NCI-H1092 treated with DMSO at 0.1 percent for 48 hours (cell line): Measurements from ENCODE around the gene LYRM9.
"Not testable (repeated sequence)": the region's sequence is repeated elsewhere in the genome, so short reads cannot be mapped to it uniquely, and the experiment has no call there.

Experiments used
- DNase-seq: peaks from one replicate; lab custom pipeline; 2025; lab: John Stamatoyannopoulos, UW

LYRM9 gene

DNA sequence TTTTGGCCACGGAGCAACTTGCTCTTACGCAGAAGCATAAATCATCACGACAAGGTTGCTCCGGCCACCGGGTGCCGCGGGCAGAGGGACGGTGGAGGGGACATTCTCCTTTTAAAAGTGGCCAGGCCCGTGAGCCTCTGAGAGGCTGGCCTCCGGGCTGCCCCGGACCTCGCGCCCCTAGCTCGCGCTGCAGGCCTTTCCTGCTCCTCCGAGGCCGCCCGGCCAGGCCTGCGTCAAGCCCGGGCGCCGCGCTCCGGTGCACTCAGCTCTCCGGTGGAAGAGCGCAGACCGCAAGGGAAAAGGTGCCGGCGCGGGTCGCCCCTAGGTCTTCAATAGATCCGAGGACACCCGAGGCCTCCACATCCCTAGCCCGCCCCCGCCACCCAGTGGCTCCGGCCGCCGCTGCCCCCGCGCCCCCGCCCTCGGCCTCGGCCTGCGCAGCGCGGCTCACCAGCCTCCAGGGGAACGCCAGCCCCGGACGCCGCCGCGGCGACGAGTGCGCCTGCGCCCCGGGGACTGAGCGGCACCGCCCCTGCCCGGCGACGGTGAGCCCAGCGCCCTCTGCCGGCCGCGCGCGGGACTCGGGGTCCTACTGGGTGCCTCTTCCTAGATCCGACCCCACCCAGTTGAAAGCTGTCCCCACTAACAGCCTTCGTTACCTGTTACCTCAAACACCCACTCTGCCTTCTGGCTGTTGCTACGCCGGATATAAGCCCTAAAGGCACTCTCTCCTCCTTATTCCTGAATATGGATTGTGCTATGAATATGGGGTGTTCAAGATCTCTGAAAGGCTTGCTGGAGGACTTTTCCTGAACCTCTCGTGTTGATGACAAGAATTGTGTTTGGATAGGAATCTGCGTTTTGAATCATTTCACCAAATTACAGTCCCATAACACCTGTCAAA lies at the start of gene LYRM9:
Gene LYRM9 (minus strand): TSS at position 500 of the 904 bp plus-strand sequence. CDS start 10,671 bp downstream, outside the sequence.
- DNase-seq, result peak; percentile 90

DNA sequence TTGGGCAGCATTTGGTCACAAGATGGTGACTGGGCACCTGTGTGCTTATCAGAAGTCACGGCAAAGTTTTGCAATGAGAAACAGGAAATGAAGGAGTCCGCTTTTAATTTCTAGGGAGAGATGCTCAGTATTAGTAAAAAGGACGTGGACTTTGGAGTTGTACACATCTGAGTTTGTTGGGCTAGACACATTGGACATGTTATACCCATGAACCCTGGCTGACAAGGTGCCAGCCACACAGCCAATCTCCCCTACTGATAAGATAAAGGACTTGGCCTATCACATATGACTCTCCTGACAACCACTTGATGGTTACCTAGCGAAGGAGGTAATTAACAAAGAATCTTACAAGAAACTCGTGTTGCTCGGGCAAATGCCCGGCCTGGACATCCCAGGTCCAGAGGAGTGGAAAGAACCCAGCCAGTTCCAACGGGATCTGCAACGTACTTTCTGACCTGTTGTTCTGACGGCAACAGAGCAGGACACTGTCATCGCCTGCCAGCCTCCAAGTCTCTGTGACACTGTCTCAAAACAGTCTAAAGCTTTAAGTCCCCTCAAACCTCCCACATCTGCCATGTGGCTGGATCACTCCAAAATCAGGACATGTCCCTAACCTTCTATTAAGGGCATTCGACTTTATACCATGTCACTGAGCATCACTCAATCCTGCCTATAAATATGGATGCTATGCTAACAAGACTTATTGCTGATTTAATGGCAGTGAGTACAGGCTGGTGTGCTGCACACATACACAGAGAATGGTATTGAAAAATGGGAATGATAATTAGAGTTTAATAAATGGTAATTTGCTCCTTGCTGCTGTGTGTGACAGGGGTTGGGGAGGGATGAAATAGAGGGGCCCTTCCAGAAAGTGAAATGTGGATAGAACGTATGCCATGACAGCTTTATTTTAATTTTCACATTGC lies 47.6 kb upstream of the LYRM9 start:
- no peak for DNase-seq

DNA sequence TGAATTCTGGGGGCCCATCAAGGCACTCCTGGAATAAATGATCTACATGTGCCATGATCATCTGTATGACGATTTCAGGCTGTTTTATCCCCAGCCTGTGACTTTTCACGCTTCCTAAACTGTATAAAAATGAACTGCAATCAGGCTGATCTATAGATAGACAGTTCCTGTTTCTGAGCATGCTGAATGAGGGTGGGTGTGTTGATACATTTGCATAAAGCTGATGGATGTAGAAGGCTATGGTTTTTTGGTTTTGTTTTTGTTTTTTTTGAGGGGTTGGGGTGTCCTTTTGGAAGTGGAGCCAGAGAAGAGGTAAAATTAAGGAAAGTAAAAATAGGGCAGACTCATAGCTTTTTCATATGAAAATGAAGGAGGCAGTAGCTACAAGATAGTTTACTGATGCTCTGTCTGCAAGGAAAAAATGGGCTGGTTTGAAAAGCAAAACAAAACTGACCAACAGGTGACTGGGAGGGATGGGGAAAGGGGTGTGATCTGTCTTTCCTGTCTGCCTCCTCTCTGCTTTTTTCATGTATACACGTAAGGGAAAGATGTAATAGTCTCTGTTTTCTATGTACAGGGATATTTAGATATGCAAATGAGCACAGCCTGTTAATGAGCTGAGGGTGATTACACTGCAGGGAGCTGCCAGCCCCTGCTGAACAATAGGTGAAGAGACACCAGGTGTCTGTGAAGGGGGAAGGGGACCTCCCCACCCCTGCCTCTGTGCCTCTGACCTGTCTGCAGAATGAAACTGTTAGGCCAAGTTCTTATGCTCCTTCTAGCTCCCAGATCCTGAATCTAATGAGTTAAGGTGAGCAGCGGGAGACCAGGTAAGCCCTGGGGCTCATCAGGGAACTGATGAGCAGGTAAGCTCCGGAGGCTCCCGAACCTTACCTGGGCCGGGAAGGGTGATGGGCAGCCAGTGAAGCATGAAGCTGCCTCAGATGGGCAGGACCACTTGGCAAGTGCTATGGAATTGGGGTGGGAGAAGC lies 46.6 kb upstream of the LYRM9 start:
- no peak for DNase-seq

DNA sequence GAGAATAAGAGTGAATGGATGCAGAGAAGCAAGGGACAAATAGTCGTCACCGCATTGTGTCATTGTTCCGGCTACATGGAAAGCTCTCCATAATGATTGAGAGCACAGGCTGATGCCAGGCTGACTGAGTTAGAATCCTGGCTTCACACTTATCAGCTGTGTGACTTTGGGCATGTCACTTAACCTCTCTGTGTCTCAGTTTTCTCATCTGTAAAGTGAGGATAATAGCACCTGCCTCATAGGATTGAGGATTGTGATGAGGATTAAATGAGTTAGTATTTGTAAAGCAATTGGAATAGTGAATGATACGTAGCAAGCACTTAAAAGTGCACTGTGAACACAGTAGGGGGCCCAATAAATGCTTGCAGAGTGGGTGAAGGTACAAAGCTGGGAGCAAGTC lies 45.7 kb upstream of the LYRM9 start:
- DNase-seq, result no peak

DNA sequence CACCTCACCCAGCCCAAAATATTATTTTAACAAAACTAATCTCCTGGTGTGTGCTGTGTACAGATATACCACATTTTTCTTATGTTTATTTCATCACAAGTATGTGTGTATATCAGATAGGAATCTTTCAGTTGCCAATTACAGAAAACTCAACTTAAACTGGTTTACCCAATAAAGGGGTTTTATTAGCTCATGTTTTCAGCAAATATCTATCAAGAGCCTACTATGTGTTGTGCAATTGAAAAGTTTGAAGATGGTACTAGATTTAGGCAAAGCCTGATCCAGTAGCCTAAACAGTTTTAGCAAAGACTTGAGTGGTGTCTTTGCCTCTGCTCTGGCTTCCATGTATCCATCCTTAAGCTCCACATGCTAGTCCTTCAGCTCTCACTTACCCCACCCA lies 45.1 kb upstream of the LYRM9 start:
- DNase-seq, result no peak

DNA sequence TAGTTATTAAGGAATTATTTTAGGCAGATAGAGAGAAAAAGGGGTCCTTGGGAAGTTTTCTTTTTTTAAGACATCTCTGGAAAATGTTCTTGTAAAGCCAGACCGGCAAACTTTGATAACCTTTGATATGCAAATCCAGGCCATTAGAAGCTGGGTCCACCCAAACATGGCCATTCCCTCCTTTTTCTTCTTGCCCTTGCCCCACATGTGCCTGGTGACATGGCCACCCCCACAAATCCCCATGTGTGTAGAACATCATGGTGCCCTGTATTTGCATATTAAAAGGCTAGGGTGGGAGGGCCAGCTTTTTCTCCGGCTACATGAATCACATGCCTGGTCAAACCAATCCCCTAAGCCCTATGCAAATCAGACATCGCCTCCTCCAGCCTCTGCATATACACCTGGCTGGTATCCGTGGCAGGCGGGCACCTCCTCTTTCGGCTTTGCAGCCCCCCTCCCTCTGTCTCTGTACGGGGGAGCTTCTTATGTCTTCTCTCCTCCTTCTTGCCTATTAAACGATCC lies 43.9 kb upstream of the LYRM9 start:
- no peak for DNase-seq

DNA sequence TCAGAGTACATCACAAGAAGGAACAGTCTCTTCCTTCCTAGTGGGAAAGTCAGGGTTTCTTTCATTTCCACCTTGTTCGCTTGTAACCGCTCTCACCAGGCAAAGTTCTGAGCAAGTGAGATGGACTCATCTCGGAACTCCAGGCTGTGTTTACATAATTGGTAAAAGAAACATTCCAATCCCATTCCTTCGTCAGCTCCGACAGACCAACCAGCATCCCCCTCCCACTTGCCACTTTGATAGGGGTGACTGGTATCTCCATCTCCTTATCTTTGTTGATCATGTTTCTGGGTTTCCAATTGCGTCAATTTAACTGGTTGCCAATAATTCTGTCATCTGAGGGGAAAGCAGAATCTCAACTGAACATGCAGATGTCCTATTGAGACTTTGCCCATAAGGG lies 36.8 kb upstream of the LYRM9 start:
- no peak for DNase-seq

DNA sequence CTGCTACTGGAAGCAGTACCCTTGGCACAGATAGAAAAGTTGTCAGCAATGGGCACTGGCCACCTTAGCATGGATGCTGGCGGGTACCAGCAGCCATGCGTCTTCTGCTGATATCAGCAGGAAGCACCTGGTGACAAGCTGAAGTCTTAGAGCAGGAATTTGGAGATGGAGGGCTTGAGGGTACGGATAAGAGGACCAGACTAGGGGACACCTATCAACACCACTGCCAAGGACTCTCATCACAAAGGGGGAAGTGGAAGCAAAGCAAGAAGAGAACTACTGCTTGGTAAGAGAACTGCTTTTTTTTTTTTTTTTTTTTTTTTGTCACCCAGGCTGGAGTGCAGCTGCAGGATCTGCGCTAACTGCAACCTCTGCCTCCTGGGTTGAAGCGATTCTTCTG lies 35.4 kb upstream of the LYRM9 start:
- no peak for DNase-seq

DNA sequence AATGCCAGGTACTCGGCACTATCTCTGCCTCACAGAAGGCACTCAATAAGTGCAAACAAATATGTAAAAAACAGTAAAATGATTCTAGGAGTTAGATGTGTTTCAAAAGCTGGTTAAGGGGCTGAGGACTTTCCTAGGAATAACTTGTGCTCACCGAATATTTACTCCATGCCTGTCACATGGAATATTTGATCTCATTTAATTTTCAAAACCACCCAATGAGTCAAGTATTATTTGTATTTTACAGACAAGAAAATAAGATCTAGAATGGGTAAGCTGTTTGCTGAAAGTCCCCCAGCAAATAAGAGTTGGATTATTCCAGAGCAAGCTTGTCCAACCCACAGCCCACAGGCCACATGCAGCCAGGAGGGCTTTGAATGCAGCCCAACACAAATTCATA lies 34.6 kb upstream of the LYRM9 start:
- DNase-seq, result no peak

DNA sequence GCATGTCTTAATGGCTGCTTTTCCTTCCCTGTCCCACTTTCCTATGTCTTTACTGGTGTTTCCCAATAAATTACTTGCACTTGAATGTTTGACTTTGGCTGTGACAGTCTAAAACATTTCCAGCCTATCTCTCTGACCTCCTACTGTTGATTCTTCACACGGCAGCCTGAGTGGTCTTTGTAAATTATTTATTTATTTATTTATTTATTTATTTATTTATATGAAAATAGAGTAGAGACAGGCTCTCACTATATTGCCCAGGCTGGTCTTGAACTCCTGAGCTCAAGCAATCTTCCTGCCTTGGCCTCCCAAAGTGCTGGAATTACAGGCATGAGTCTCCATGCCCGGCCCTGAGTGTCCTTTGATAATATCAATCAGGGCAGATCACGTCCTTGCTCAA lies 28.4 kb upstream of the LYRM9 start:
- no peak for DNase-seq

DNA sequence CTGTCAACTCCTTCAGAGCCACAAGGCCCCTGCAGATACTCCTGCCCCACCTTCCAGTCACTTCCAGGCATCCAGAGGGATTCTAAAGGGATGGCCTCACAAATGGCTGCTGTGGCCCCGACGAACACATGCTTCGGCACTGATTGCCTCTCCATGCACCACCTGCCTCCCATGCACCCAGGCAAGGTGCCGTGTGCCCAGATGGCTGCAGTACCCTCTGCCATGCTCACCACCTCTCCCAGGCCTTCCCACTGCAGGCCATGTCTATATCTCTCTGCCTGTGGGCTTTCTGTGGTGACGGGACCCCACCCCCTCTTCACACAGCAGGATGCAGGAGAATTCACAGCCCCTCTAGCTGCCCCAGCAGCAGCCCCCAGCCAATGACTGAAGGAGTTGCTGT lies 27.9 kb upstream of the LYRM9 start:
- DNase-seq, result no peak

DNA sequence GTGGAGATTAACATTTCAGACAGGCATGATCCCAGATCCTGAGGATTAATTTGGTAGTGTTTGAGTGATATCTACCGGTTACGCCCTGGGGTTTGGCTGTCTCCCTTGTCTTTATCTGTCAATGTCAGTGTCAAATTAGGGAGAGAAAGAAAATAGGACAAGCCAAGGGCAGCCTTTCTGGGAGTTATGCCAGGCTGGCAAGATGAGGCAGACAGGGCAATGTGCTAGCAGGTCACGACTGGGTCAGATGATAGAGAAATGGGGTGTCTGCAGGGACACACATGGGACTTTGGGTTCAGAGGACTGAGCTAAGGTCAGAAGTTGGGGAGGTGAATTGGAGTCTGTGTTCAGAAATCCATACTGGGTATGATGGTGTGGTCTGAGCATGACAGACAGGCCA lies 27.4 kb upstream of the LYRM9 start:
- no peak for DNase-seq

DNA sequence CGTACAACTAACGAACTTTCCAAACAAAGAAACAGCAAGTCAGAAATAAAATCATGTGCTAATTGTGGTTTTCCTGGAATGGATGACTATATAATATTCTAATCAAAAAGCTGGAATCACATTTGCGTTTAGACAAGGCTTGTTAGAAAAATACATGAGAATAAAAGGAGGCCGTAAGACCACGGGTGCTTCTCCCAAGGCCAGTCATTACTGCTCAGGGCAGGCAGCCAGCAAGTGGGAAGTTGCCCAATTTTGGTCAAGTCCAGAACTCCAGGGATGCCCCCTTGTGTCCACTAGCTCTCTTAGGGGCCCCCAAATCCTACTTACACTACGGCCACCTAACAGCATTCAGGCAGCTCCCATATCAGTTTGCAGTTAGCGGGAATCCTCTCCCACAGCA lies 25.9 kb upstream of the LYRM9 start:
- DNase-seq, result no peak

DNA sequence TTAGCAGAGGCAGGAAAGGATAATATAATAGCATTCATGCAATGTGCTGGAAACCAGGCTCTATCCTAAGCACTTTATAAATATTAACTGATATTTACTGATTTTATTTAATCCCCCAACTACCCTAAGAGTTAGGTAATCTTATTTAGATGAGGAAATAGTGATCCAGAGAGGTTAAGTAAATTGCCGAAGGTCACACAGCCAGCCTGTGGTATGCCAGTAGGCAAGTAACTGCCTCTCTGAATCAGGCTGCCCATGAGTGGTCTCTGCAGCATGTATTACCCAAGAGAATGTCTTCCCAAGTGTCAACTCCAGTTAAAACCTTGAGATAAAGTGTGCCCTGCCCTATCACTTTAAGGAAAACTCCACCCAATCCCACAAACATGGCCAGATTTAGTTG lies 25.3 kb upstream of the LYRM9 start:
- DNase-seq, result no peak

DNA sequence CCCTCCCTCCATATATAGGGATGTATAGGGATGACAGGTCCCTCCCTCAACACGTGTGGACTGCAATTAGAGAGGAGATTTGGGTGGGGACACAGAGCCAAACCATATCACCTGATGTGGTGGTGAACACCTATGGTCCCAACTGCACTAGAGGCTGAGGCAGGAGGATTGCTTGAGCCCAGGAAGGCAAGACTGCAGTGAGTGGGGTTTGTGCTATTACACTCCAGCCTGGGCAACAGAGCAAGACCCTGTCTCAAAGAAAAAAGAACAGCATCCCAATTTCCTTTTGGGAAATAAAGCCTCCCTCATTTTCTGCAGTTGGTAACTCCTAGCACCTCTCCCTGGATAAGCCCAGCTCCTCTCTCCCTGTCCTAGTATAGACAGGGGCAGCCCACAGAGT lies 23.8 kb upstream of the LYRM9 start:
- no peak for DNase-seq

DNA sequence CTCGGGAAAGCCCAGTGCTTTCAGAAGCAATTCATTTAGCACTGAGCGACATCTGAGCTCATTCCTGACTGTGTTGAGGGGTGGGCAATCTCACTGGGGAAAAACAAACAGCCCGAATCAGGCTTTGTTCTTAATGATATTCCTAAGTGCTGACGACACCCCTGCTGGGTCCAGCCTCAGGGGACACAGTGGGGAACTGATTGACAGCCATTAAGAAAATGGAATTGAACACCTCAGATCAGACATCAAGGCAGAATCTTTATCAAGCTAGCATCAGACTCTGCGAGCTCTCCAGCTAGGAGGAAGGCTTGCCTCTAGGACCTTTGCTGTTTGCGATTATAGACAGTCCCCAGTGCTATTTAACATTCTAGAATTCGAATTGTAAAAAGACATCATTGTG lies 22.5 kb upstream of the LYRM9 start:
- DNase-seq, result no peak

DNA sequence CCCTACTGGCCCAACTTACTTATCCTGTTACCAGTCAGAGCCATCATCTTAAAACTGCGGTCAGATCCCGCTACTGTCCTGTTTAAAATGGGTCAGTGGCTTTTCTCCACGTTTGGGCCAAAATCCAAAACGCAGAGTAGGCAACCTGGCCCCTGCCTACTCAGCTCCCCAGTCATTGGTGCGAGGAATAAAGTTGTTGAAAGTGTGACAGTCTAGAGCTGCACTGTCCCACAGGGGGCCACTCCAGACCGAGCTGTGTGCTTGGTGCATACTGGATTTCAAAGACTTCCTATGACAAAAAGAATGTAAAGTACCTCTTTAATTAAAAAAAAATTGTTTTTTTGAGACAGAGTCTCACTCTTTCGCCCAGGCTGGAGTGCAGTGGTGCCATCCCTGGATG lies 21.2 kb upstream of the LYRM9 start:
- no peak for DNase-seq

DNA sequence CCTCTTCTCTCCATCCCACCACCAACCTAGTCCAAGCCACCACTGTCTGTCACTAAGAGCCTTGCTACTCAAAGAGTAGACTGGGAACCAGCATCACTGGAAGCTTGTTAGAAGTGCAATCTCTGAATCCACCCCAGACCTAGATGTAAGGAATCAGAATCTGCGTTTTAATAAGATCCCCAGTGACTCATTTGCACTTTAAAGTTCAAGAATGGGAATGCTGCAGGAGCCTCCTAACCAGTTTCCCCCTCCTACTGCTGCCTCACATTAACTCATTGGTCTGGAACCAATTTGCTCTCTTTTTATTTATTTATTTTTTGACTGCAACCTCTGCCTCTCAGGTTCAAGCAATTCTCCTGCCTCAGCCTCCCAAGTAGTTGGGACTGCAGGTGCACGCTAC lies 19.8 kb upstream of the LYRM9 start:
- no peak for DNase-seq

DNA sequence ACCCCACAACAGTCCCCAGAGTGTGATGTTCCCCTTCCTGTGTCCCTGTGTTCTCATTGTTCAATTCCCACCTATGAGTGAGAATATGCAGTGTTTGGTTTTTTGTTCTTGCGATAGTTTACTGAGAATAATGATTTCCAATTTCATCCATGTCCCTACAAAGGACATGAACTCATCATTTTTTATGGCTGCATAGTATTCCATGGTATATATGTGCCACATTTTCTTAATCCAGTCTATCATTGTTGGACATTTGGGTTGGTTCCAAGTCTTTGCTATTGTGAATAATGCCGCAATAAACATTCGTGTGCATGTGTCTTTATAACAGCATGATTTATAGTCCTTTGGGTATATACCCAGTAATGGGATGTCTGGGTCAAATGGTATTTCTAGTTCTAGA lies 19.1 kb upstream of the LYRM9 start:
- DNase-seq, result not testable (repeated sequence)

DNA sequence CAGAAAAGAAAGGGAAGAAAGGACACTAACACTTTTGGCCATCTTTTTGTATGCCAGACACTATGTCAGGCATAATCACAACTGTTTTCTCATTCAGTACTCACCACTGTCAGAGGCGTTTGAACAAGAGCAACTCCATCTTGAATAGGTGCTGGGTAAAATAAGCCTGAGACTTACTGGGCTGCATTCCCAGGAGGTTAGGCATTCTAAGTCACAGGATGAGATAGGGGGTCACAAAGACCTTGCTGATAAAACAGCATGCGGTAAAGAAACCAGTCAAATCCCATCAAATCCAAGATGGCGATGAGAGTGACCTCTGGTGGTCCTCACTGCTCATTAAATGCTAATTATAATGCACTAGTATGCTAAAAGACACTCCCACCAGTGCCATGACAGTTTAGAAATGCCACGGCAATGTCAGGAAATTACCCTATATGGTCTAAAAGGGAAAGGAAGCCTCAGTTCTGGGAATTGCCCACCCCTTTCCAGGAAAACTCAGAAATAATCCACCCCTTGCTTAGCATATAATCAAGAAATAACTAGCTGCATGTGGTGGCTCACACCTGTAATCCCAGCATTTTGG lies 14.9 kb upstream of the LYRM9 start:
- DNase-seq, result no peak

DNA sequence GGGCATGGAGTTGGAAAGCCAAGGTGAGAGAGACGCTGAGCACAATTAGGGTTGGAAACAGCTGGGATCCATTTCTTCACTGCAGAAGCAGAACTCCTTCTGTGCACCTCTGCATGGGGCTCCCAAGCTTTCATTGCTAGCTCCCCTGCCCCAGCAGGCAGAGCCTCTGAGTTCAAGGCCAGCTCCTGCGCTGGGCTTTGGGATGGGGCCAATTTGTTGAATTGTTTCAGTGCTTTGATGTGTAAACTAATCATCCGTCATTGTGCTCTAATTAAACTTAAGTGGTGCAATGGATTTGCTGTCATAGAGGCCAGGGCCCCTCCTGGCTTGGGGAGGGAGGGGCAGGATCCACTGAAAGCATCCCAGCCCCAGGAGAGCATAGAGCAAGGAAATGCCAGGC lies 13.5 kb upstream of the LYRM9 start:
- no peak for DNase-seq
